Tibial nerve (tissue), 4 donors: ENCODE results near the gene PTPRT.

Experiments used
- EP300 ChIP-seq, 2 donors: sonication (generic); formaldehyde crosslinking; IDR thresholded peaks; one replicate each; pipeline ENCODE4 v1.6.1; 2017; ENCODE audit warnings: antibody characterized with exemption in 2 of 2, mild to moderate bottlenecking in 1 of 2
- POLR2A ChIP-seq, 2 donors: fragments of 450-650 bp; IDR thresholded peaks; one replicate each; pipeline ENCODE4 v1.6.1; 2017; ENCODE audit warnings: antibody characterized with exemption in 2 of 2, mild to moderate bottlenecking in 2 of 2, moderate library complexity in 2 of 2
- TF ChIP-seq, protein P1 (sequence below), 5 experiments: fragments of 200-600 bp in 3 of 5; fragments of 450-650 bp in 2 of 5; sonication (generic) in 3 of 5; IDR thresholded peaks; one replicate each; pipeline ENCODE4 v1.5.1; 2016 to 2019; ENCODE audit warnings: antibody characterized with exemption in 5 of 5, mild to moderate bottlenecking in 3 of 5, moderate library complexity in 2 of 5

- TF ChIP-seq POLR2A (IDR thresholded peaks at IDR 0.05) (no peak), EP300 (IDR thresholded peaks at IDR 0.05) (no peak)
- TF ChIP-seq, protein P1, sequence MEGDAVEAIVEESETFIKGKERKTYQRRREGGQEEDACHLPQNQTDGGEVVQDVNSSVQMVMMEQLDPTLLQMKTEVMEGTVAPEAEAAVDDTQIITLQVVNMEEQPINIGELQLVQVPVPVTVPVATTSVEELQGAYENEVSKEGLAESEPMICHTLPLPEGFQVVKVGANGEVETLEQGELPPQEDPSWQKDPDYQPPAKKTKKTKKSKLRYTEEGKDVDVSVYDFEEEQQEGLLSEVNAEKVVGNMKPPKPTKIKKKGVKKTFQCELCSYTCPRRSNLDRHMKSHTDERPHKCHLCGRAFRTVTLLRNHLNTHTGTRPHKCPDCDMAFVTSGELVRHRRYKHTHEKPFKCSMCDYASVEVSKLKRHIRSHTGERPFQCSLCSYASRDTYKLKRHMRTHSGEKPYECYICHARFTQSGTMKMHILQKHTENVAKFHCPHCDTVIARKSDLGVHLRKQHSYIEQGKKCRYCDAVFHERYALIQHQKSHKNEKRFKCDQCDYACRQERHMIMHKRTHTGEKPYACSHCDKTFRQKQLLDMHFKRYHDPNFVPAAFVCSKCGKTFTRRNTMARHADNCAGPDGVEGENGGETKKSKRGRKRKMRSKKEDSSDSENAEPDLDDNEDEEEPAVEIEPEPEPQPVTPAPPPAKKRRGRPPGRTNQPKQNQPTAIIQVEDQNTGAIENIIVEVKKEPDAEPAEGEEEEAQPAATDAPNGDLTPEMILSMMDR (IDR thresholded peaks at IDR 0.05): no peak
These were observed 1077.5 kb downstream of the PTPRT start for GRCh38 chr20:42112161-42112560.
